Head of caudate nucleus (tissue), 42 donors: Measurements from ENCODE around the gene NDST1.

Source experiments
- DNase-seq, 42 donors: peaks; one replicate each; pipeline versions ENCODE4 v3.0.0 to v3.0.0-alpha.2; 2020 to 2021; ENCODE audit warnings: mixed read lengths in 7 of 42
- intact Hi-C: fragments of 100-400 bp; cut with DNase I; formaldehyde crosslinking; loops from one replicate; pipeline ENCODE4 v1.15.0; 2022

The NDST1 gene

DNA sequence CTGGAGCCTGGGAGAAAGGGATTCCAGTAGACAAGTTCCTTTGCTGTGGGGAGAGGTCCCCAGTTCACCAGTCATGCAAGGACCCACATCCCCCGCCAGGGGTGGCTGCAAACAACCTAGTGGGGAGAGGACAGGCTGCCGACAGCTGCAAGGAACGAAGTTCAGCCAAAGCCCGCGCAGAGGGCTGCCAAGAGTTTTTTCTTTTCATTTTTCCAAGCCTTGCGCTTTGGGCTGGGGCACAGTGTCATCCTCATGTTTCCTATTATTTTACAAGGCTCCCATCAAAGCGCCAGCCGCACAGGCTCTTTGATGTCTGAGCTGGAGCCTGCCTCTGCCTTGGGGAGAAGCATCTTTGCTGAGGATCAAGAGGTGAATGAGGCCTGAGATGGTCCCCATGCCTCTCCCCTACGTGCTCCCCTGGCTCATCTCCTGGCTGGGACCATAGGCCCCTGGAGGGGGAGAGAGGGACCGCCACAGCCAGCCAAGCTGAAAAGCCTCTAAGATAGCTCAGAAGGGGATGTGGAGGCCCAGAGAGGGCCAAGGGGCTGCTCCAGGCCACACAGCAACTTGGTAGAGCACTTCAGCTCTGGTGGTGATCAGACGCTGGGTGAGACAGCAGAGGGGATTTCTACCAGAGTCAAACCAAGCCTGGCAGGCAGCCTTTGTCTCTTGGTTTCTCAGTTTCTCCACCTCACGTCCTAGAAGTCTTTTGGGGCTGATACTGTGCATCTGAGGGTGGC lies 82.1 kb downstream of the NDST1 start:
- peak in 13 of 42 donors; percentile 8 to 48 (median 27) for DNase-seq
- intact Hi-C loops, result no loop called here

DNA sequence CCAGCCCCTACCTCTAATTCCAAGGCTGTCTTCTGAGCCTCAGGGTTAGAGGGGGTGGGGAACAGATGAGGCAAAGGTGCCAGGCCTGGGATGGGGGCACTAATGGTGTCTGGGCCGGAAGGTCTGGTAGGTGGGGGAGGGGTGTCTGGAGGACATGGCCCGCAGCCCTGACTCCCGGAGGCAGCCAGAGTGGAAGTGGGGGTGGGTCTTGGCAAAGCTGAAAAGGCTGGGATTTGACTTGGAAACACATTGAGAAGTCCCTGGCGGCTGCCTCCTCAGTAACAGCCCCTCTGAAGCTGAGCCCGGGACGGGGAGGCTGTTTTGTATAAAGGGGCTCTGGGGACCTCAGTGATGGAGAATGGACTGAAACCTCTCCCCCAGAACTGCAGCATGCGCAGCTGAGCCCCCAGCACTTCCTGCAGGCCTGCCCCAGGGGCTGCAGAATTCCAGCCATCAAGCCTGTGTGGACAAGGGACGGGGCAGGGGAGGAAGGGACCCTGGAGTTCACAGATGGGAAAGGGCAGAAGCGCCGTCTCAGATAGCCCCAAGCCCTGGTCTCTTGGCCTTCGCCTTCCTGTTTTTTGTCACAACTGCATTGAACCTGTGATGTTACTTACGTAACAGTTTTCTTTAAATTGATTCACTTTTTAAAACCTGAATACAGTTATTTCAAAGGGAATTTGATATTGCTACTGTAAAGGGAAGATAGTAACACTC lies 83.2 kb downstream of the NDST1 start:
- intact Hi-C loops, result no loop called here
- peak in 18 of 42 donors; percentile 6 to 59 (median 32) for DNase-seq

DNA sequence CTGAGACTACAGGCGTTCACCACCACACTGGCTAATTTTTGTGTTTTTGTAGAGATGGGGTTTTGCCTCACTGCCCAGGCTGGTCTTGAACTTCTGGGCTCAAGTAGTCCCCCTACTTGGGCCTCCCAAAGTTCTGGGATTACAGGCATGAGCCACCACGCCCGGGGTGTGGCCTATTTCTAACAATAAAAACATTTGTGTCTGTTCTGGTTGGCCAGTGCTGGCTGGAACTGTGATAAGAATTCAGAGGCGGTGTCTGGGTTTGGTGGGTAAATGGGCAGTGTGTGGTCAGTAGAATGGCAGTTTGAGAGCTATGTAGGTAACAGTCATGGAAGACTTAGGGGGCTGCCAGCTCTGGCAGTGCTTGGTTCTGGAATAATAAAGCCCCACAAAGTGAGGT lies 85.7 kb downstream of the NDST1 start:
- DNase-seq, result no peak
- intact Hi-C loops, result no loop called here

DNA sequence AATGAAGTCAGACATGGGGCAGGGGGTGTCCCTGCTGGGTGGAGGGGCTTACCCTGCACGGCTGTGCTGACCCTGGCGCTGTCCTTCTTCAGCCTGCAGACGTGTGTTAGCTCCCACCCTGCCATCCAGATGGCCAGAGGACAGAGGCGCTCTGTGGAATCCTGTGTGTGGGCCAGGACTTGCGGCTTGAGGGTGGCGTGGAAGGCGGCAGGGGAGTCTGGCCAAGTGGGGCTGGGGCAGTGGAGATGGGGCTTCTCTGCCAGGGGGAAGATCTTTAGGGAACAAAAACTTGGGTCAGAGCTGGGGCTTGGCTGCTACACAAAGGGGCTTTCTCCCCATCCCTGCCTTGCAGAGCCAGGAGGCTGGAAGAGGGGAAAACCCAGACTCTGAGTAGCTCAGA lies 86.1 kb downstream of the NDST1 start:
- intact Hi-C loops, result no loop called here
- DNase-seq, result peak in 21 of 42 donors; percentile 8 to 60 (median 34)

DNA sequence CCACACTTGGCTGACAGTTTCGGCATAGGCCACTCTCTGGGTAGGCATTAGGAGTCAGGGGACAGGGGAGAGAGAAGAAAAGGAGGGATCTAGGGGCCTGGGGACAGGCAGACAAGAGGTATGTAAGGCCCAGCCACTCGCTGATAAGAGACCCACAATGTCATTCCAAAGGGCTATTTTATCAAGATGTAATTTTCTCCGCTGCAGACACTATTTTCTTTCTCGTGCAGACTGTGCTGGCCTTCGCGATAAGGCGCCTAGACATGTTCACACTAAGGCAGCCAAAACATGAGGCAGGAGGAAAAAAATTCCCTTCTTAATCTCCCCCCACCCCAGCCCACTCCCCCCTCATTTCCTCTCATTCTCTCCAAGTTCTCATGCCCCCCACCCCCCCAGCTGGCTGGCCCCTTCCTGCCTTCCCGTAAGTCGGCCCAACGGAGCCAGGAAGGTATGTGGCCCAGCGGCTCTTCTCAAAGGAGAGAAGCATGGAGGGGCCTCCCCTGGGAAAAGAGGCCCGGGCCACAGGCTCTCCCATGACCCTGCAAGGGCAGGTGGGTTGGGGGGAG lies 87.6 kb downstream of the NDST1 start:
- intact Hi-C loops, result no loop called here
- DNase-seq, result no peak

DNA sequence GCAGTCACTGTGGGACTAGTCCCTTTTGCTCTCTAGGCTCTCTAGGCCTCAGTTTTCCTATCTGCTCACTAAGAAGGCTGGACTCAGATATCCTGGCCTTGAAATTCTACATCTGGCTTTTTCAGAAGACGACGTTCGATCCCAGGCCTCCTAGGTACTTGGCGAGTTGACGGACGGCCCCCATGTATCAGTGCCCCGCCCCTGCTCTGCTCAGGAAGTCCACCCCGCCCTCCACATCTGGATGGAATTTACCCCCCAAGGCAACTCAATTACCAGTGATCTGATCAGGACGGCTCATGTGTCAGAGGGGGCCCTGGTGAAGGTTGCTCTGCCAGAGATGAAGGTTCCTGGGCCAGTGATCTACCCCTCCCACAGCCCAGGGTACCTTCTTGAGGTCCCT lies 88.4 kb downstream of the NDST1 start:
- DNase-seq, result no peak
- intact Hi-C loops, result no loop called here

DNA sequence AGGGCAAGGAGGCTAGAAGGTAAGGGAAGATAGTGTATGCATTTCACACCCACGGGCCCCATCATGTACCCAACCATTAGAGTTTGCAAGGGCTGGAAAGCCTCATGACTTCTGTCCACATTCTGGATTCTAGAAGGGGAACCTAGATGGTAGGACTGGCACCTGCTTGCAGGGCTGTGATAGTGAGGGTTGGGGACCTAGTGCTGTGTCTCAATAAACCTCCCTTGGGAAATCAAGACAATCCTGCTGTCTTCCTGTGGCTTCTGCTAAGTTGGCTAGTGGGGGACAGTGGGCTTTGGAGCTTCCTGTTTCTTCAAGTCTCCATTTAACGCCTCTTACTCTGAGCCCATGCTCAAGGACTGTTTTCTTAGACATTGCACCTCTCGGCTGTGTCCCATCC lies 88.9 kb downstream of the NDST1 start:
- intact Hi-C loops, result no loop called here
- no peak for DNase-seq

DNA sequence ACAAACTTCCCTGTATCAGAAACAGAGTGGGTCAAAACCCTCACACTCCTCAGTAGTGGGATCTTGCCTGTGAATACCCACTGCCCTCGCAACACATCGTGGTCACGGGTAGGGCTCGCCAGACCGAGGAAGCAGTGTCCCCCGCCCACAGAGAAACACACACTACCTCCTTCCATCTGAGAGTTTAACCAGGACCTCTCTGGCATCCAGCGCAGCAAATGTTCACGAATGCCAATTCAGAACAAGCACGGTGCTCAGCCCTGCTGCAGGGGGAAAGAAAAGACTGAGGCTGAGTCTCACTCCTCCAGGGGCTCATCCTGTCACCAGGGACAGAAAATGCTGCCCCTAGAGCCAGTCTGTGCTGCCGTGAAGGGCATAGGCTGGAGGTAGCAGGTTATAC lies 90.1 kb downstream of the NDST1 start:
- intact Hi-C loops, result no loop called here
- DNase-seq, result no peak

DNA sequence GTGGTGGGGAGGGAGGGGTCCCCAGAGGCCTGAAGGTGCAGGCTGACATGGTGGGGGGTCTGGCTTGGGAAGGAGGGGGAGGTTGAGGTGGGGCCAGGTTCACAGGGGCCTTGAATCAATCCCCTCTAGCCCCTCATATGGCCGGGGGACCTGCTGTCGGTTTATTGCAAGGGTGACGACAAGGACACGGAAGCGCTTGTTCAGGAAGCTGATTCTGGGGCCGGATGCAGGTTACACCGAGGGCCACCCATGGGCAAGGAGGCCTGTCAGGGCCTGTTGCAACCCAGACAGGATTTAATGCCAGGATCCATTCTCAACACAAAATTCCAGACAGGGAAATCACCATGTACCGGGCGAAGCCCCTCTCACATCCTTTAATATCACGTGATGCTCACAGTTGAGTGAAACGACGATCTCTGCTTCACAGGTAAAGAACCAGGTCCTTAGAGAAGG lies 90.9 kb downstream of the NDST1 start:
- no peak for DNase-seq
- intact Hi-C loops, result no loop called here

DNA sequence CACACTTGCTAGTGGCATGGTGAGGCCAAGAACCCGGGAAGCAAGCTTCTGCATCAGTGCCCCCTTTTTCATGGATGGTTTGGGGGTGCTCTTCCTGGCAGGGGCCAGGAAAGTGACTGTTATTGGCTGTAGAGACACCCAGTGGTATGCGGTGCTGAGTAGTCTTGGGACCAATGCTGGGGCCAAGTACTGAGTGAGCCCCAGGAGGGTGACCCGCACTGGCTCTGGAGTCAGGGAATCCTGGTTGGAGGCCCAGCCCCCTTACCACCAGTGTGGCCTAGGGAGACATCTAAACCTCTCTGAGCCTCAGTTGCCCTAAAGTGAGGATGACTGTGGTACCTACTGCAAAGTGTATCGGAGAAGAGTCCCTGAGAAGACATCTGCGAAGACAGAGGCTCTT lies 91.3 kb downstream of the NDST1 start:
- intact Hi-C loops, result no loop called here

DNA sequence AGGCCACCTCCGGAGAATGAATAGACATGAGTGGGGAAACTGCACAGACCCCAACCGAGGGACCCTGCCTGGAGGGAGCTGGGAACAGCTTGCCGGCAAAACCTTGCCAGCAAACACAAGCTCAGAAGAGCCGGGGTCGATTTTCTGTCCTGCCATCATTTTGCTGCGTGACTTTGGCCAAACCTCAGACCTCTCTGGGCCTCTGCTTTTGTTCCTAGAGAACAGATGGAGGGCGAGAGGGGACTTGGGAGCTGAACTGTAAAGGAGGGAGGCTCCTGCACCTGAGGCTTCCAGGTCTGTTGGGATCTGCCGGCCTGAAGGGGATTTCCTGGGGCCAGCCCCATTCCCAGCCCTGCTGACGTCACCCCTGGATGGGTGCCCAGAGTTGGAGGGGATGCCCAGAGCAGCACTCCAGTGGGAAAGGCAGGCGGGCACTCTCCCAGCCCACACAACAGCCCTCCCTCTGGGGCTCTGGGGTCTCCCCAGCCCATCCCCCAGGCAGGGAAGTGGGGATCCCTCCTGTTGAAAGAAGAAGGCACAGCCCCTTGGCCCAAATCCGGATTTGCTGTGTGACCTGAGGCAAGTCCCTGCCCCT lies 92.1 kb downstream of the NDST1 start:
- intact Hi-C loops, result no loop called here
- peak in 33 of 42 donors; percentile 14 to 79 (median 51) for DNase-seq

More for the DNA sequence above, 91.3 kb downstream of the NDST1 start:
- no peak for DNase-seq

DNA sequence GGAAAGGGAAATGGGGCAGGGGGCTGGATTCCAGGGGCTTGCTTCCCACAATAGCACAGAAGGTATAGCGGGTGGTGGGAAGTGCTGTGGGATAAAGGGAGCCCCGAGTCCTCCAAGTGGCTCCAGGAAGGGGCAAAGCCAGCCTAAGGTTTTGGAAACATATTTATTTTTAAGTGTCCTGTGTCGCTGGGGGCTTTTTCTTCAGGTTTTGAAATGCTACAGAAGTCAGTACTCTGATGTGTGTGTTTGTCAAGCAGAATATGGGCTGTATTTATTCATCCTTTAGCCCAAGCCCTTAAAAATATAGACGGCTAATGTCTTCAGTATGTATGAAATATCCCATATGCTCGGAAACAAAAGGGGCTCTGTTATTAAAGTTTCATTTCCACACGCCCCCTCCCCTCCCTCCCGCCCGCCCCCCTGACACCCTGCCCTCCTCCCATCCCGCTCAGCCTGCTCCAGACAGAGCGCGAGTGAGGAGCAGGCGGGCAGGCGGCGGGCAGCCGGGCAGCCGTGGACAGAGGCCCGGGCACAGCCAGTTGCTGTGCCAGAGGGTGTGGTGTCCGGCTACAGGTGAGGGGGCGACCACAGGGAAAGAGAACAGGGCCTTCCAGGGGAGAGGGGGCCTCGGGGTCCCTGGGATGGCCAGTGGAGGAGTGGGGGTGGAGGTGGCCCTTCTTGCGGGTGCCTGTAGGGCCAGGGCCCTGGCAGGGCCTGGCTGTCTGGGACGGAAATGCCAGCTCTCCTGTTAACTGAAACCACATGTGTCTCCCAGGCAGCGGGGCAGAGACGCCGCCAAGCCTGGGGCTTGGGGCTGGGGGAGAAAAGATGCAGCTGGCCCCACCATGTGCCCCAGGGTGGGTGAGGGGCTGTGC lies 92.9 kb downstream of the NDST1 start:
- intact Hi-C loops, result no loop called here
- no peak for DNase-seq

DNA sequence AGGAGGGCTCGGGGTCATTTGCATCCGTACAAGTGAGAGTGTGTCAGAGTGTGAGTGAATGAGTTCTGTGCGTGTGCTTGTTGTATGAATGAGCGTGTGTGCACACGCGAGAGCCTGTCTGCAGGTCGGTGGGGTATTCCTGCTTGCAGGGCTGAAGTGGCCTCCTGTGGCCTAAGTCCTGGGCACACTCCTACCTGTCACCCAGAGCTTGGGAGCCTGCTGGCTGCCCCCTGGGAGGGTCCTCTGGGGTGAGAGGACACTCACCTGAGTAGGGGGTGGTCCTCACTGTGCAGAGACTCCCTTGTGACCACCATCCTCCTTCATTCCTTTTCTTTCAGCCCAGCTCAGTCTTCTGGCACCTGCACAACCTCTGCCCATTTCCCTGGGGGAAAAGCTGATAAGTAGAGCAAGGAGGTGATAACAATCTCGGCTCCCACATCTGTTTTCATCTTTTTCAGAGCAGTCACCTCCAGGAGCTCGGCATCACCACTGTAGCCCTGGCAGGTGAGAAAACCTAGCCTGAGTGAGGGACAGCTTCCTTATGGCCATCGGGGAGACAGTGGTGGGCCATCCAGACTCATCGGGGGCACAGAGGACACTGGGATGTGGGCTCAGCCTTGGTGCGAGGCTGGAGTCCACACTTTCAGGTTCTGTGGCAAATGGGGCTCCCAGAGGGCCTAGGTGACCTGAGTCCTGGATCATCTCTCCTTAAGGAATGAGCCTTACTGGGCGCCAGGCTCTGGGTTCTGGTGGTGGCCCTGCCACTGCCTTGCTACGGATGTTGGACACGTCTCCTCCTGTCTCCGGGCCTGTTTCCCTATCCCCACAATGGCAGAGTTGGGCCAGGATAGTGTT lies 93.8 kb downstream of the NDST1 start:
- intact Hi-C loops, result no loop called here
- DNase-seq, result no peak

DNA sequence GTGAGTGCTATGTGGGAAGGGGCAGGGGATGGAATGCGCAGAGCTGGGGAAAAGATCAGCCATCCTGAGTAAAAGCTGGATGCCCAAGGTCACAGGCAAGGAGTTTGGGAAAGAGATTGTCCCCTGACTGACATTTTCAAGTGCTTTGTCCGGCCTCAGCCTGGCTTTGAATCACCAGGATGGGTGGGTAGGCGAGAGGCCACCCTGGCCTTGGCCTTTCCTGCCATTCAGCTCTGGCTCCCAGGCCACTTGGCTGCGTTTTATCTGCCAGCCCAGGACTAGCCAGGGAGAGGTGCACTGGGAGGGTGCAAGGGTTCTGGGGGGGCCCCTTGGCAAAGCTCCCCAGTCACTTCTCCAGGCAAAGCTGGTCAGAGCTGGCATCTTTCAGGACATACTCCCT lies 95.1 kb downstream of the NDST1 start:
- DNase-seq, result no peak
- intact Hi-C loops, result no loop called here

DNA sequence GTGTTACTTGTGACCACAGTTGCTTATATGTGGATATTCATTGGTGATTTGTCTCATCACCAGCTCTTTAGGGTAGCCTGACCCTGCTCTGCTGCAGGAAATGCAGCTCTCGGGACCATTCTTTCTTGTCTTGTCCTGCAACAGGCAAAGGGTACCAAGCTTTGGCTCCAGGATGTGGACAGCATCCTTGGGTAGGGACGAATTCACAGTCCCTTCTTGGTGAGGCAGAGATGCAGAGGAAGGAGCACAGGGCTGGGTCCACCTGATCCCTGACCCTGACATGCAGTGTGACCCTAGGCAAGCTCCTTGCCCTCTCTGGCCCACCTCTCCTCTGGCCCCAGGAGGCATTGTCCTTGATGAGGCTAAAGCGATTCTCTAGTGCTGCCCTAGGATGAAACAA lies 95.6 kb downstream of the NDST1 start:
- DNase-seq, result no peak
- intact Hi-C loops, result no loop called here

DNA sequence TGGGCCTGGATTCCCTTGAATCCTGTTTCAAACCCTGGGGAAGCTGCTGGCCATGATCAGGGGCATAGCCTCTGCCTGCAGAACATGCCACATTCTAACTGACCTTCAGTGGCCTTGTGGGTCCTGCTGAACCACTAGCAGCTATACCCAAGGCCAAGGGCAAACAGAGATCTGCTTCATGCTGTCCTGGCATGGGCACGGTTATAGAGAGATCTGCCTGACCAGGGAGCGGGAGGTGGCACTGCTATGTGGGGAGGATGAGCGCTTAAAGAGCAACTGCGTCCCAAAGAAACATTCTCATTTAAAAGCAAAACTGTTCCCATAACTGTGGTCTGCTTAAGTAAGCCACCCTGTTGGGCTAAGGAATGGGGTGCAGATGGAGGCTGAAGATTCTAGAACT lies 96.1 kb downstream of the NDST1 start:
- intact Hi-C loops, result no loop called here
- no peak for DNase-seq

DNA sequence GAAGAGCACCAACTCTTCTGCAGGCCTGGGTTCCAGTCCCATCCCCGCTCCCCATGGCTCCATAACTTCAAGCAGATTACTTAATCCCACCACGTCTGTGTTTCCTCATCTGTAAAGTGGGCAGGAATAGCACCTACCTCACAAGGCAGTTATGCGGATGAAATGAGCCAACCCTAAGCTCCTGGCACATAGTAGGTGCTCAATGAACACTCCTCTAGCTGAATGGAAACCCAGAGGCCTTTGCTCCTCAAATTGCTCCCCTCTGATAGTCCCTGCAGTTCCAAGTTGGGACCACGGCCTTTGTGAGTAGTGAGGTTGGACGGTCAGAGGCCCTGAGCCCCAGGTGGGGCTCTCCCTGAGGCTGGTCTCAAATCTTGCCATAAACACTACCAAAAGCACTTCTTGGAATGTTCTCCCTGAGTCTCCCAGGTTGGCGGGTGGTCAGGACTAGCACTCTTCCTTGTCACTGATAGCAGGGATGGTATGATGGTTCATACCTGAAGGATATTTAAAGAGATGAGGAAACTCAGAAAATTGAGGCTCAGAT lies 97.0 kb downstream of the NDST1 start:
- peak in 1 of 42 donors; percentile 3 for DNase-seq
- intact Hi-C loops, result no loop called here

DNA sequence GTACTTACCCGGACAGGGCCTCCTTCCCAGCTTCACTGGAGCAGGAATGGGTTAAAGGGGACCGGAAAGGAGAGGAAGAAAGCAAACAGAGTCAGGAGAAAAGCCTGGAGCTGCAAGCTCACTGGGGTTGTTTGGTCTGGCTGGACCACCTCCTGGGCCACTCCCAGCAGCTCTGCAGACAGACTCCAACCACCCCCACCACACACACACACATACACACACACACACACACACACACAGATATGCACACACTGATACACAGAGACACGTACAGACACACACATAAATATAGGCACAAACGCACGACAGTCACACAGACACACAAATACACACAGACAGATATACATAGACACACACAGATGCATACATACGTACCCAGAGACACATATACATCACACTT lies 97.6 kb downstream of the NDST1 start:
- intact Hi-C loops, result no loop called here

More for the DNA sequence above, 97.6 kb downstream of the NDST1 start:
- DNase-seq, result no peak
